HepG2 (cell line): ENCODE data around the gene NCF4. TPM values are rescaled to one million over a fixed set of nuclear protein-coding genes. Genes with fewer than 3 reads are reported as not detected.

Experiments
- ATAC-seq: fragments of 200-7000 bp; cut with Tn5 transposase; 3 replicates; pipeline ENCODE4 v1.9.1; 2020; ENCODE audit warnings: mild to moderate bottlenecking, moderate library complexity
- BruUV-seq: library from RNA; stranded (reverse); fragments of 400-500 nt; replicated peaks from 2 replicates; lab custom pipeline; 2021; lab: Mats Ljungman, UMichigan
- CTCF ChIA-PET: fragments of 300-600 bp; formaldehyde crosslinking; extraction: SDS; loops from one replicate; lab custom pipeline; 2021; ENCODE audit warnings: low total read pairs, inconsistent platforms, low intra/inter-chr PET ratio; lab: Yijun Ruan, JAX
- POLR2A ChIA-PET: fragments of 350-600 bp; sonication (Branson Sonifier 250); formaldehyde crosslinking; loops from one replicate; lab custom pipeline; 2020; ENCODE audit warnings: antibody characterized with exemption, inconsistent platforms; lab: Yijun Ruan, JAX
- DNase-seq: peaks from one replicate; pipeline ENCODE4 v3.0.0-alpha.2; 2015; ENCODE audit warnings: low spot score
- FAIRE-seq: peaks from 3 replicates; lab custom pipeline; 2011; peaks lifted over from hg19 to GRCh38; lab: Jason Lieb, UNC
- H2AFZ ChIP-seq: one replicate; pipeline ENCODE4 v1.6.1; 2011; ENCODE audit warnings: low read length, inconsistent platforms
- H3K27ac ChIP-seq: fragments of 300-600 bp; 3 replicates; pipeline ENCODE4 v1.8.0; 2011; ENCODE audit warnings: mixed run types, mild to moderate bottlenecking, mixed read lengths, low read length, inconsistent platforms; ENCODE audit not compliant: insufficient read depth; ENCODE audit errors: extremely low read length
- H3K27me3 ChIP-seq, 2 experiments: fragments of 200-600 bp in 1 of 2; 2 replicates in 1 of 2; 3 replicates in 1 of 2; pipeline versions ENCODE4 v1.6.0 to v1.8.0; 2011; ENCODE audit warnings: low read length in 2 of 2, mild to moderate bottlenecking in 2 of 2, moderate library complexity in 2 of 2, inconsistent platforms in 1 of 2; ENCODE audit not compliant: insufficient read depth in 2 of 2, control insufficient read depth in 1 of 2
- H3K36me3 ChIP-seq, 2 experiments: fragments of 200-600 bp in 1 of 2; replicated peaks in 1 of 2; 2 replicates in 1 of 2; 3 replicates in 1 of 2; pipeline versions ENCODE4 v1.5.1 to v1.8.0; 2011; ENCODE audit warnings: low read length in 2 of 2, inconsistent platforms in 1 of 2; ENCODE audit not compliant: insufficient read depth in 2 of 2, control insufficient read depth in 1 of 2
- H3K4me1 ChIP-seq: 2 replicates; pipeline ENCODE4 v1.5.1; 2012; ENCODE audit warnings: low read length, inconsistent platforms; ENCODE audit not compliant: insufficient read depth
- H3K4me2 ChIP-seq: 2 replicates; pipeline ENCODE4 v1.6.0; 2011; ENCODE audit warnings: low read depth, low read length, inconsistent platforms
- H3K4me3 ChIP-seq, 3 experiments: fragments of 200-600 bp in 1 of 3; sonication (generic), shearing (Covaris generic) in 1 of 3; replicated peaks in 1 of 3; 2 replicates each; pipeline ENCODE4 v1.5.1; 2011 to 2016; ENCODE audit warnings: low read length in 3 of 3, inconsistent platforms in 2 of 3, low read depth in 2 of 3, mild to moderate bottlenecking in 2 of 3, control low read depth in 1 of 3, mixed read lengths in 1 of 3; ENCODE audit not compliant: insufficient read depth in 1 of 3
- H3K79me2 ChIP-seq: one replicate; pipeline ENCODE4 v1.6.1; 2011; ENCODE audit warnings: low read length, inconsistent platforms; ENCODE audit not compliant: insufficient read depth
- H3K9ac ChIP-seq: 2 replicates; pipeline ENCODE4 v1.6.0; 2011; ENCODE audit warnings: mild to moderate bottlenecking, low read depth, low read length, inconsistent platforms; ENCODE audit not compliant: insufficient read depth
- H3K9me3 ChIP-seq: 2 replicates; pipeline ENCODE4 v1.5.1; 2012; ENCODE audit warnings: mild to moderate bottlenecking, low read length
- H4K20me1 ChIP-seq: 2 replicates; pipeline ENCODE4 v1.6.0; 2011; ENCODE audit warnings: inconsistent platforms, mild to moderate bottlenecking, low read length, moderate library complexity; ENCODE audit not compliant: insufficient read depth
- AKAP8 ChIP-seq: sonication (generic); formaldehyde crosslinking; IDR thresholded peaks from 2 replicates; pipeline ENCODE4 v1.5.1; 2020; ENCODE audit warnings: mild to moderate bottlenecking, missing genetic modification reagents
- IKZF1 ChIP-seq: fragments of 450-650 bp; IDR thresholded peaks from 2 replicates; pipeline ENCODE4 v1.7.1; 2016
- PAX8 ChIP-seq: sonication (generic); formaldehyde crosslinking; IDR thresholded peaks from 2 replicates; pipeline ENCODE4 v1.8.0; 2022; ENCODE audit warnings: mild to moderate bottlenecking, missing genetic modification reagents, borderline replicate concordance
- REPIN1 ChIP-seq: sonication (generic); formaldehyde crosslinking; IDR thresholded peaks from 2 replicates; pipeline ENCODE4 v1.8.0; 2022; ENCODE audit warnings: missing genetic modification reagents, low read depth, mild to moderate bottlenecking, borderline replicate concordance
- RFX5 ChIP-seq: IDR thresholded peaks from 2 replicates; pipeline ENCODE4 v1.6.1; 2011; ENCODE audit warnings: low read depth, low read length, improper control_type of control experiment
- SOX13 ChIP-seq, 3 experiments: fragments of 450-650 bp in 1 of 3; sonication (generic) in 1 of 3; formaldehyde crosslinking in 1 of 3; IDR thresholded peaks in 2 of 3; conservative IDR thresholded peaks in 1 of 3; 2 replicates each; pipeline versions ENCODE4 v1.5.0 to v1.6.1; 2016 to 2020; ENCODE audit warnings: antibody characterized with exemption in 1 of 3, mild to moderate bottlenecking in 1 of 3, missing compliant biosample characterization in 1 of 3, missing genetic modification reagents in 1 of 3, moderate library complexity in 1 of 3
- XRCC5 ChIP-seq: fragments of 200-400 bp; formaldehyde crosslinking; optimal IDR thresholded peaks from 2 replicates; pipeline ENCODE3; 2017; ENCODE audit warnings: mild to moderate bottlenecking, low read length
- ZNF142 ChIP-seq: sonication (generic); formaldehyde crosslinking; IDR thresholded peaks from 2 replicates; pipeline ENCODE4 v1.4.0; 2020; ENCODE audit warnings: missing genetic modification reagents
- ZNF274 ChIP-seq: sonication (generic); formaldehyde crosslinking; IDR thresholded peaks from 2 replicates; pipeline ENCODE4 v1.5.1; 2020; ENCODE audit warnings: mild to moderate bottlenecking, missing genetic modification reagents
- ZNF883 ChIP-seq: sonication (generic); formaldehyde crosslinking; IDR thresholded peaks from 2 replicates; pipeline ENCODE4 v1.5.1; 2020; ENCODE audit warnings: mild to moderate bottlenecking, missing genetic modification reagents; ENCODE audit errors: not compliant biosample characterization
- ZSCAN22 ChIP-seq: sonication (generic); formaldehyde crosslinking; IDR thresholded peaks from 2 replicates; pipeline ENCODE4 v1.4.0; 2020; ENCODE audit warnings: mild to moderate bottlenecking, missing genetic modification reagents
- WGBS: methylation state at CpG from one replicate; pipeline ENCODE4 v1.1.6; 2017; ENCODE audit warnings: low lambda C conversion rate; 5-methylcytosine and 5-hydroxymethylcytosine counted together
- in situ Hi-C: cut with HindIII; loops from 2 replicates; pipeline ENCODE4 v1.10.0; 2017; ENCODE audit warnings: low pct_unique_long_range_greater_than_20kb; ENCODE audit not compliant: extremely low pct_ligation_motif_present
- intact Hi-C: fragments of 100-400 bp; cut with micrococcal nuclease; formaldehyde crosslinking; loops from one replicate; pipeline ENCODE4 v1.10.0; 2022; ENCODE audit not compliant: unreplicated experiment
- polyA plus RNA-seq, 8 experiments: library from polyadenylated mRNA; depleted of rRNA in 3 of 8; stranded (reverse) in 7 of 8; unstranded in 1 of 8; fragments of >200 nt; fragmentation: Illumina TruSeq in 4 of 8; extraction: Trizol in 4 of 8; gene quantifications; 2 replicates each; pipeline versions ENCODE4 v1.2.1 to v1.2.3, GENCODE V29; 2011 to 2016; ENCODE audit warnings: low read depth in 4 of 8, missing spikeins in 1 of 8, mixed read lengths in 1 of 8; ENCODE audit not compliant: insufficient read depth in 1 of 8
- total RNA-seq, 5 experiments: library from RNA; depleted of rRNA; stranded (reverse); fragments of >200 nt; fragmentation: Illumina TruSeq; extraction: Trizol; gene quantifications; 2 replicates each; pipeline ENCODE4 v1.2.3, GENCODE V29; 2016; ENCODE audit warnings: low read depth in 1 of 5
- TF ChIP-seq, protein P1 (sequence below), 2 experiments: sonication (generic) in 1 of 2; formaldehyde crosslinking in 1 of 2; IDR thresholded peaks; 2 replicates each; pipeline versions ENCODE4 v1.5.1 to v1.6.1; 2011 to 2020; ENCODE audit warnings: borderline replicate concordance in 1 of 2, low read depth in 1 of 2, low read length in 1 of 2, mild to moderate bottlenecking in 1 of 2, missing genetic modification reagents in 1 of 2, moderate library complexity in 1 of 2

NCF4 gene
- total and polyA plus RNA-seq, 2 of the 13 experiments (the other 11 are each of a cell fraction or from before 2014, with no cell fraction given): not detected

- no peak for TF ChIP-seq PAX8 (CRISPR knock-in tag)
- TF ChIP-seq SOX13 (IDR thresholded peaks at IDR 0.05): no peak
- no peak for TF ChIP-seq SOX13 (CRISPR knock-in tag; conservative IDR thresholded peaks at IDR 0.05 in 1 of 2, IDR thresholded peaks at IDR 0.05 in 1 of 2)
Observed at GRCh38 chr22:36916034-36916433, 55.2 kb downstream of the NCF4 start (continued).

GRCh38 chr22:36918586-36919284 is 57.9 kb downstream of the NCF4 start:
- no peak overlapping the region for H3K9ac ChIP-seq
- no peak overlapping the region for H3K4me2 ChIP-seq
- H3K4me3 ChIP-seq: no peak overlapping the region
- 0% methylated on average over 3 of the region's 3 CpGs for WGBS
- H4K20me1 ChIP-seq: no peaks in the 10 kb centered on the region
- ChIA-PET POLR2A (no interaction called here), CTCF (no interaction called here)
- H3K27me3 ChIP-seq: peaks cover 6 to 37% of the 10 kb centered on the region in 2 experiments; a peak in 3 of 5 replicates
- no peaks in the 10 kb centered on the region for H3K36me3 ChIP-seq
- intact Hi-C loops: no loop called here
- no TSS peak for BruUV-seq
- no peak for TF ChIP-seq IKZF1
- TF ChIP-seq ZNF883 (CRISPR knock-in tag): no peak
- TF ChIP-seq, protein P1, sequence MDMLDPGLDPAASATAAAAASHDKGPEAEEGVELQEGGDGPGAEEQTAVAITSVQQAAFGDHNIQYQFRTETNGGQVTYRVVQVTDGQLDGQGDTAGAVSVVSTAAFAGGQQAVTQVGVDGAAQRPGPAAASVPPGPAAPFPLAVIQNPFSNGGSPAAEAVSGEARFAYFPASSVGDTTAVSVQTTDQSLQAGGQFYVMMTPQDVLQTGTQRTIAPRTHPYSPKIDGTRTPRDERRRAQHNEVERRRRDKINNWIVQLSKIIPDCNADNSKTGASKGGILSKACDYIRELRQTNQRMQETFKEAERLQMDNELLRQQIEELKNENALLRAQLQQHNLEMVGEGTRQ (IDR thresholded peaks at IDR 0.05; ENCODE audit: low read depth, low read length): no peak
- TF ChIP-seq, protein P1 (CRISPR knock-in tag; IDR thresholded peaks at IDR 0.05; ENCODE audit: borderline replicate concordance): no peak
- no peak for TF ChIP-seq REPIN1 (CRISPR knock-in tag)
- TF ChIP-seq XRCC5: no peak
- no peak for TF ChIP-seq ZNF142
- TF ChIP-seq RFX5: no peak
- TF ChIP-seq ZNF274 (CRISPR knock-in tag): no peak
- TF ChIP-seq ZSCAN22 (CRISPR knock-in tag): no peak
- no peak for TF ChIP-seq AKAP8 (CRISPR knock-in tag)
- no peak overlapping the region for H2AFZ ChIP-seq
- no peaks in the 10 kb centered on the region for H3K4me1 ChIP-seq
- in situ Hi-C loops: no loop called here
- FAIRE-seq (no peak), DNase-seq (no peak), ATAC-seq (no peak)
- H3K27ac ChIP-seq: no peak overlapping the region
- H3K79me2 ChIP-seq: no peaks in the 10 kb centered on the region
- H3K9me3 ChIP-seq: no peaks in the 10 kb centered on the region
